ENCODE results near the gene SINHCAF.
"Not testable (repeated sequence)": the region's sequence is repeated elsewhere in the genome, so short reads cannot be mapped to it uniquely, and the experiment has no call there.

Gene SINHCAF

DNA sequence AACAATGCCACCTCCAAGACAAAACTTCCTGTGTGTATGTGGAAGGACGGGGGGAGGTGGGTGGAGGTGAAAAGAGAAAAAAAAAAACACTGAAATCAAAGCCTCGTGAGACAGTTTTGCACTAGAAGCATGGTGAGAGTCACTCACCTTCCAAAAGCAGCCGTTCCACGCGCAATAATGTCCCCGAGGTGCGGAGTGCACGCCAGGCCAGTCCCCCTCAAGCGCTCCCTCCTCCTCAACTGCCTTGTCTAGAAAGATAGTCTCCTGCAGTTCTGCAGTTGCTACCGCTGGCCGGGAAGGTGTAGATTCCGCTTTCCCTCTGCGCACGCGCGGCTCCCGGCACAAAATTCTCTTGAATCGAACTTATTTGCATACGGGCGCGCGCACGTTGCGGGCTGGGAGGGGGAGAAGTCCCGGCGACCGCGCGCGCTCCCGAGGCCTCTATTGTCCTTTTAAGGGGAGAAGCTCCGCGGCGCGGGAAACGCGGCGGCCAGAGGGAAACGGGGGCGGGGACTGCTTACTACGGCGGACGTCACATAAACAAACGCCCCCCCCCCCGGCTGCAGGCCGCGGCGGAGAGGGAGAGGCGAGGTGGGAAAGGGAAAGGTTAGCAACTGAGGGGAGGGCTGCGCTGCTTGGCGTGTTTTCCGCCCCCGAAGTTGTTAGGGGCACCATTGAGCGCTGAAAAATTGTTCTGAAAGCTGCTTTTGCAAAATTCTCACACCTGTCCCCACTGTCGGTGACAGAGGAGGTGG is at the start of gene SINHCAF:
SINHCAF (minus strand) TSS at position 274 of the 755 bp plus-strand sequence. CDS start 27,946 bp downstream, outside the sequence.
- peak; percentile 99 for DNase-seq (ENCODE audit: low read depth)

- DNase-seq (ENCODE audit: low read depth) = not testable (repeated sequence)
Observed at GRCh38 chr12:31375422-31375821, 49.5 kb upstream of the SINHCAF start.

- DNase-seq (ENCODE audit: low read depth) = no peak
Observed at GRCh38 chr12:31371256-31371620, 45.3 kb upstream of the SINHCAF start.

DNA sequence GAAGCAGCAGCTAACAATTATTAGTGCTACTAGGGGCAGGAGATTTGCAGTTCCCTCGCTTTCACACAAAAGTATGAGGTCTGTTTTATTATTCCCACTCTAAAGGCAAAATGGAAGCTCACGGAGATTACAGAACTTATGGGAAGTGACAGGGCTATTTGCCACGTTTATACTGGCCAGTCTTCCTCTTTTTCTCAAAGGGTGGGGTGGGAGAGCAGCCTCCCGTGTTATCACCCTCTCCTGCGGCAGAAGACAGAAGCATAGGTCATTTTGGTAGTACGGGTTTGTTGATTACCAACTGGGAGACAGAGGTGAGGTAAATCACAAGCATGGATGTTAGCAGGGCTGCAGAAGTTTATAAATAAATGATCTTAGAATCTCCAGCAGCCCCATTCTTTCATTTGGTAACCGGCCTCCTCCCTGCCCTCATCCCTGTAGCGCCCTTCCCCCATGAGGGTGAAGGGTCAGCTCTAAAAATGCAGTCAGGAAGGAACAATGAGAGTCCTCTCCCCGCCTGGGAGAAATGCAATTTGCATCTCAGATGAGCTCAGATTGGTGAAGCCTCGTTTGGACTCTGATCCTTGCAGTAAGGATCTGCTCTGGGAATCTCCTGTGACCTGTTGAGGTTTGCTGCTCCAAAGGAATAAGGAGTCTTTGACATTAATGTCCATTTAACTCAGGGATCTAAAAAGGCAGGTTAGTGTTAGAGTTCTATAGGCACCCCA is 44.7 kb upstream of the SINHCAF start:
- no peak for DNase-seq (ENCODE audit: low read depth)

DNA sequence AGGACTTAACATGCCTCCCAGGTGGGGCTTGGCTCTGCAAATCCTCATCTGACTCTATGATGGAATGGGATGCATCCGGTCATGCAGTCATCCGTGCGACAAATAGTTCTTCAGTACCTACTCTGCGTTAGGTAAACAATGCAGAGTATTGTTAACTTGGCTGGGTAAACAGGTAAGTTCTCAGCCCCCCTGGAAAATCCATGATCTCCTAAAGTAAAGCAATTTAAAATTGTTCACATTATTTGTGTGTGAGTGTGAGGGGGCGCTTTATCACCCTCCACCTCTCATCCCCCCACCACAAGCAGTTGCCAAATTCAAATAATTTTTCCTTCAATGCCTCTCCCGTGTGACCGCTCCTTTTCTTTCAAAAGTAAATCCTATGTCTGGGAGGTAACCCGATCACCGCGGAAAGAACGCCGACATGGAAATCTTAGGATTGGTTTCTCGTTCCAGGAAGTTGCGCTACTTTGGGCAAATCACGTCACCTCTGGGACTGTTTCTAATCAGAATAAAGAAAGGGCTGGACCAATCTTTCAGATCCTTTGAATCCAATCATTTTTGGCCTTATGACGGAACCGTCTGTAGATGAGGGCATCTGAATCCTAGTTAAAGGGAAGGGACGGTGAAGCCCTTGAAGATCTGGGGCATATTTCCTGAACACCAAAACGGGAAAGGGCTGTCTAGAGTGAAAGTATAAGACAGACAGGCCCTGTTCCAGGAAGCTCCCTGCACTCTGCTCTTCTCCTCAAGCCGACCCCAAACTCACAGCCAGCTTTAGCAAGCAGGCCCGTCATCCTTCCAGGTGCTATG is 44.0 kb upstream of the SINHCAF start:
- no peak for DNase-seq (ENCODE audit: low read depth)

- DNase-seq (ENCODE audit: low read depth) = no peak
Observed at GRCh38 chr12:31368666-31369361, 42.9 kb upstream of the SINHCAF start.

DNA sequence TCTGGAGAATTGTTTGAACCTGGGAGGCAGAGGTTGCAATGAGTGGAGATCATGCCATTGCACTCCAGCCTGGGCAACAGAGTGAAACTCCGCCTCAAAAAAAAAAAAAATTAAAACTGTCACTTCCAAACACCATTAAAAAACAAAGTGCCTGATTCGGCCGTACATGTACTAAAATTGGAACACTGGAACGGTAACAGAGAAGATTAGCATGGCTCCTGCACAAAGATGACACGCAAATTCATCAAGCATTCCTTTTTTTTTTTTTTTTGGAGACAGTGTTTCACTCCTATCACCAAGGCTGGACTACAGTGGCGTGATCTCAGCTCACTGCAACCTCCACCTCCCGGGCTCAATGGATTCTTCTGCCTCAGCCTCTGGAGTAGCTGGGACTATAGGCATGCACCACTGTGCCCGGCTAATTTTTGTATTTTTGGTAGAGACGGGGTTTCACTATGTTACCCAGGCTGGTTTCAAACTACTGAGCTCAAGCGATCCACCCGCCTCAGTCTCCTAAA is 40.2 kb upstream of the SINHCAF start:
- DNase-seq (ENCODE audit: low read depth) = no peak

DNA sequence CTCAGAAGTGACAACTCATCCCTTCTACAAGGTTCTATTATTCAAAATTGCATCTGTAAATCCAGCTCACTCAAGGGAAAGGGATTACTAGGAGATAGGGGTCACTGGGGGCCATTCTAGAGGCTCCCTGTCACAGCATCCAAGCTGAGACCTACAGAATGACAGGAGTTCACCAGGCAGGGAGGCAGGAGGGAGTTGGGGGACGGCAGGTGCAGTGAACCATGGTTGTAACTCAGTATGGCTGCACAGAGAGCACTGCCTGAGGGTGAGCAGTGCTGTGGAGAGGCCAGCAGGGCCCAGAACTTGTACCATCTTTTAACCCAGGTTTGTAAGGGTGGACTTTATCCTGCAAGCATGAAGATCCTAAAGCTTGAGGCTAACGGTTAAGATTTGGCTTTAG is 37.9 kb upstream of the SINHCAF start:
- DNase-seq (ENCODE audit: low read depth) = no peak

GRCh38 chr12:31363416-31363809 is 37.5 kb upstream of the SINHCAF start:
- DNase-seq (ENCODE audit: low read depth) = no peak

DNA sequence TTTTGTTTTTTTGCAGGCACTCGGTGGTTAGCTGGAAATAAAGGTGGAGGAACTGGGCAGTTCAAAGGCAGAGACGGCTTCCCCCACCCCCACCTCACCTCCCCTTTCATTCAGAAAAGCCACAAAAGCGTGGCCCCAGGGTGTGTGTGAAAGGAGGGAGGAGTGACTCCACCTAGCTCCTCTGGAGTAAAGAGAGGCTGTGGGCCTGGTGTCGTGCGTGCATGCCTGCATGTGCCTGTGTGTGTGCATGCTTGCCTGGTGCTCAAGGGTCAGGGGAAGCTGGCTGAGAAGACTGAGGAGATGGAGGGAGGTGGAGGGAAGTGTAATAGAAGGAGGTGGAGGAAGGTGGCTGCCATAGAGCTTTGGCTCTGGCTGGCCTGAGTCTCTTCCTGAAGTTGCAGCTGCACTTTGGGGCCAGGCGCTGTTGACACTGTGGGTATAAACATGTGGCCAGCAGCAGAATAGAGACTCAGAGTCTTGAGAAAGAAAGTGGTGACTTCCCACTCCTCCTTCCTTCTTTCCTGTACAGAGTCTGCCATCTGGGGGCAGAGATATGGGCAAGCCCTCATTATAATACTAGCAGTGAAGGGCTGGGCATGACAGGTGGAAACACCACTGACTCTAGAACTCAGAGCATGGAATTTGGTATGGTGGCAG is 36.9 kb upstream of the SINHCAF start:
- no peak for DNase-seq (ENCODE audit: low read depth)

DNA sequence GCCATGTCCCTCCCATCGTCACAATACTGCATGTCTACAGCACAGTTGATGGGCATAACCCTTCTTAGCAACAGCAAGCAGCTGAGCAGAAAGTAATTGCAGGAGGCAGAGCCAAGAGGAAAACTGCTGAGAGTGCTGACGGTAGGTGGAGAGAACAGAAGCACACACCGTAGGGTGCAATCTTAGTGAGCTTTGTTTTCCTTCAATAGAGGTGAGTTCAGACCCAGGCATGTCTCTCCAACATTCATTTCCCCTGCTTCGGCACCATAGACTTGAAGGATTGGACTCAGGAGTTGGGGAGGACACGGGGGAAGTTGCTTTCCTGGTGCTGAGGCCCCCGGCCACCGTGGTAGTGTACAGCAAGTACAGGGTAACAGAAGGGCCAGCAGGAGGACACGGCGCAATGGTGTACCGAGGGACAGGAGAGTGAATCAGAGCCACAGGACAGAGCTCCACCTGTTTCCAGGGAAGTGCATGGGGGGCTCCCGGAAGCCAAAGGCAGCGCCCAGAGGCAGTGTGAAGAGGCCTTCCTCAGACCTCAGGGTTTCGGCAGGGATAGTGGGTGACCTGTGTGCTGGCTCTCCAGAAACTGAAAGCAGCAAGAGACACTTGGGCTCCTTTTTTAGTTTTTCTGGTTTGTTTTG is 36.3 kb upstream of the SINHCAF start:
- DNase-seq (ENCODE audit: low read depth) = no peak

GRCh38 chr12:31361730-31362114 is 35.8 kb upstream of the SINHCAF start:
- no peak for DNase-seq (ENCODE audit: low read depth)

GRCh38 chr12:31355747-31356107 is 29.8 kb upstream of the SINHCAF start:
- DNase-seq (ENCODE audit: low read depth) = no peak

DNA sequence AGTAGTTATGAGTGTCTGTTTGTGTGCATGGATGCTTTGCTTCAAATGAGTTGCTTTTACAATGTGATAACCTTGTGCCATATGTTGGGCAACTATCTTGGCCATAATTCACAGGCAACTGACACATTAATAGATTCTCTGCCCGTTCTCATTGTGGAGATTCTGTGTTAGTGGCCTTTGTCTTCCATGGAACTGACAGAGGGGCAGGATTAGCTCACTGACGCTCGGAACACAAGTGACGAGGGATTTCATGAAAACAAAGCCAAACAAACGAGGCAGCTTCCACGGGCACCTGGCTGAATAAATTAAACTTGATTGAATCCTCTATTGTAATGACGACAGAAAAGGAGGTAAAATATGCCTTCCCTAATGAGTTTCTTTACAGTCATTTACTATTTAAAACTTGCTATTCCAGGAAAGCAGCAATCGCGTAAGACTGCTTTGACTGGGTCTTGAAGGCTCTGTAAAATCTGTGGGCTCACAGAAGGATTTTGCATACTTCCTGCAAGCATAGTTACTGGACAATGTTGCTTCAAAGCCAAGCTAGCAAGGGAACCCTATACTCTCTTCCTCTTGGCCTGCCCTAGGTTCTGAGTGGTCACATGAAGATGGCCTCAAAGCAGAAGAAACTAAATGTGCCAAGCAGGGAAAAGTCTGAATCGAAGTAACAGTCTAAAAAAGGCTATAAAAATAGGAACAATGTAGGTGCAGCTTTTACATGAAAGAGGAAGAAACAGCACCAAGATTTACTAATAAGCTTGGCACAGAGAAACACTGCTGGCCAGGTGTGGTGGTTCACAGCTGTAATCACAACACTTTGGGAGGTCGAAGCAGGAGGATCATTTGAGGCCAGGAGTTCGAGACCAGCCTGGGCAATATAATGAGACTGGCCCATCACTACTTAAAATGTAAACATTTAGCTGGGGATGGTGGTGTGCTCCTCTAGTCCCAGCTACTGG is 28.1 kb upstream of the SINHCAF start:
- DNase-seq (ENCODE audit: low read depth) = no peak

- DNase-seq (ENCODE audit: low read depth) = no peak
Observed at GRCh38 chr12:31346267-31346666, 20.3 kb upstream of the SINHCAF start.

DNA sequence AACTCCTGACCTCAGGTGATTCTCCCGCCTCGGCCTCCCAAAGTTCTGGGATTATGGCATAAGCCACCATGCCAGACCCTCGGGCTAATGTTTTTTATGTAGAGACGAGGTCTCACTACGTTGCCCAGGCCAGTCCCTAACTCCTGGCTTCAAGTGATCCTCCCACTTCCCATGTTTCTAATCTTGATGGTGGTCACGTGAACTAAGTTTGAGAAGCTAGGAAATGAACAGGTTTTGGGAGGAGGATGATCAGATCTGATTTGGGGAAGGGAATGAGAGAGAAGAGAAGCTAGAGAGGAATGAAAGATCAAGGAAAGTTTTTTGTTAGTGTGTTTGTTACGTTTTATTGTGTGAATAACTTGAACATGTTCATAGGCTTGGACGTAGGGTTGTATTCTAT is 17.2 kb upstream of the SINHCAF start:
- DNase-seq (ENCODE audit: low read depth) = no peak

DNA sequence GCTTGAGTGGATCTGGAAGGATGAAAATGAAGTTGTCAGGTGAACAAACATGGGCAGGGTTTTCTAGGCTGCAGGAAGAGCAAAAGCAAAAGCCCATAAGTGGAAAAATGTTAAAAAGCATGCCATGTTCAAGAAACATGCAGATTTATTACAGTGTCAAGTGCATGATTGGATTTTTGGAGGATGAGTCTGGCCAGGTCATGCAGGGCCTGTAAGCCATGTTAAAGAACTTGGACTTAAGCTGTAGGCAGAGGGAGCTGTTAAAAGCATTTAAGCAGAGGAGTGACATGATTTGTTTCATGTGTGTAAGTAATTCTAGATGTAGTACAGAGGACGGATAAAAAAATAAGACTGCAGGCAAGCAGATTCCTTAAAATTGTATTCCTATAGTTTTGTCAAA is 16.3 kb upstream of the SINHCAF start:
- DNase-seq (ENCODE audit: low read depth) = no peak

DNA sequence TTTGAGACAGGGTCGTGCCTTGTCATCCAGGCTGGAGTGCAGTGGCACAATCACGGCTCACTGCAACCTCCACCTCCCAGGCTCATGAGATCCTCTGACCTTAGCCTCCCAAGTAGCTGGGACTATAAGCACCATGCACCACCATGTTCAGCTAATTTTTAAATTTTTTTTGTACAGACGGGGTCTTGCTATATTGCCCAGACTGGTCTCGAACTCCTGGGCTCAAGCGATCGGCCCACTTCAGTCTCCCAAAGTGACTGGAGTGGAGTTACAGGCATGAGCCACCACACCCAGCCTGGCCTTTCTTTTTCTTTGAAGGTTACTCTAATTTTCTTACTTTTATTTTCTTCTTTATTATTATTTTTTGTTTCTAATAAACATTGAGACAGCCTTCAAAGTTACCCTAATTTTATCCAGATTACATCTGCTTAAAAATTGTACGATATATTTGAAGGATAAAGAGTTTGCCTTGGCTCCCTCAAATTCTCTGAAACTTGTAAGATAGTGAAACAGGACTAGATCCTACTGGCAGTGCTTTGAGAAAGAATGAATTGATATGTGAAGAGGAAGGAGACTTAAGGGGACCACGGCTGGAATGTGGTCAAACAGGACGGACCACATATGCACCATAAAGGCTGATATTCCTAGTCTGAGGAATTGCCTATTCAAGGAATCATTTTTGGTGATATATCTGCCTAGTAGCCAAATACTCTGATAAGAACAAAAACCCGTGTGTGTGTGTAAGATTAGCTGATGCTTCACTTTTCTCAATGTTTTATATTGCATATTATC is 14.1 kb upstream of the SINHCAF start:
- no peak for DNase-seq (ENCODE audit: low read depth)

DNA sequence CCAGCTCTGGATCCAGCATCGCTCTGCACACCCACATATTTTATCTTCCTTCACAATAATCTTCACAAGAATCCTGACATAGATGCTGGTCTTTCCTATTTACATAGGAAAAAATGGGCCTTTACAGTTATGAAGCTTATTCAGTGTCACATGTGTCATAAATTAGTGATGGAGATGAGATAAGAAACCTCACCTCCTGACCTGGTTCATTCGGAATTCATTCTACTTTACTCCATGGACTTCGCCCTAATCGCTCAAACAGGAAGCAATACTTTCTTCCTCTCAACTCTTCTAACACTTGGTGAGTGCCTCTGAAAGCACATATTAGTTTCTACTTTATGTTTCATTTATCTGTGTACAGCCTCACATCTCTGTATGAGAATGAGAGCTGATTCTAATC is 12.0 kb upstream of the SINHCAF start:
- no peak for DNase-seq (ENCODE audit: low read depth)

All from stimulated activated CD8-positive, alpha-beta memory T cell treated with anti-CD3 and anti-CD28 coated beads, Interleukin-7, amount 100 ng/mL, for 24 hours (primary cell).